Measurements from ENCODE around the gene AVPR1B. TPM values are rescaled to one million over a fixed set of nuclear protein-coding genes. Genes with fewer than 3 reads are reported as not detected.

The AVPR1B gene
- total RNA-seq, 2 experiments from 2014 or later = not detected

DNA sequence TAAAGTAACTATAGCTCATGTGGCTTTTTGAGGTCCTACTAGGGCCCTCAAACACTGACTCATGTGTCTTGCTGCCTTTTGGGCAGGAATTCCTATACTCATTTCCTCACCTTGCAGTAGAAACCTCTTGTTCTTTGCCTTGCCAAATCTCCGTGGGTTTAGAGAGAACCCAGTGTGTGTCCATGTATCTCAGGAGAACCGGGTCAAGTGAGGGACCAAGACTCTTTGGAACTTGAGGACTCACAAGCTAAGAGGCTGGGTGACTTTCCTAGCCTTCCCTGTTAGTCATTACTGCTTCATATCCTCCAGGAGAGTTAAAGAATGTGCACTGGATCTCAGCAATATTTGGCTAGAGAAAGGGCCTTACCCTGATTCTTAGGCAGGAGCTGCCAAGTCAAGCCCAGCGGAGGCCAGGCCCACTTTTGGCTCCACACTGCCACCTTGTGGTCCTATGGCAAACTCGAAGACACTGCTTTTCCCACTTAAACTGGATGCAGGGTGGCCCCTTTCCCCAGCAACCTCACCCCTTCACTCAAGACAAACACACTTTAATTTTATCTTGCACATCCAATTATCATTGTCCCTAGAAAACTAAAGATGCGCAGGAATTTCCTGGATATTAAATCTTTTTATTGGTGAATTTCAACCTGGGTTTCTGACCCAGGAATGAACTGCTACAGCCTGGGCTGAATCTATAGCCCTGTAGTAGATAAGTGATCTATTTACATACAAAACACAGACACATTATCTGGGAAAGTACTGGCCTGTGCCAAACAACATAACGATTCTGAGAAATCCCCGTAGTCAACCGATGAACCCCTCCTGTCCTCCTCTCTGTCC, 10.6 kb downstream of the AVPR1B start:
- H3K4me3 Mint-ChIP-seq = no peak overlapping the region
- H3K36me3 Mint-ChIP-seq (ENCODE audit: low read depth) = no peaks in the 10 kb centered on the region
- no peaks in the 10 kb centered on the region for H3K4me1 Mint-ChIP-seq (ENCODE audit: low read depth)
- no peak overlapping the region for H3K27ac Mint-ChIP-seq
- no peaks in the 10 kb centered on the region for H3K27me3 Mint-ChIP-seq
- TF ChIP-seq, protein P1, sequence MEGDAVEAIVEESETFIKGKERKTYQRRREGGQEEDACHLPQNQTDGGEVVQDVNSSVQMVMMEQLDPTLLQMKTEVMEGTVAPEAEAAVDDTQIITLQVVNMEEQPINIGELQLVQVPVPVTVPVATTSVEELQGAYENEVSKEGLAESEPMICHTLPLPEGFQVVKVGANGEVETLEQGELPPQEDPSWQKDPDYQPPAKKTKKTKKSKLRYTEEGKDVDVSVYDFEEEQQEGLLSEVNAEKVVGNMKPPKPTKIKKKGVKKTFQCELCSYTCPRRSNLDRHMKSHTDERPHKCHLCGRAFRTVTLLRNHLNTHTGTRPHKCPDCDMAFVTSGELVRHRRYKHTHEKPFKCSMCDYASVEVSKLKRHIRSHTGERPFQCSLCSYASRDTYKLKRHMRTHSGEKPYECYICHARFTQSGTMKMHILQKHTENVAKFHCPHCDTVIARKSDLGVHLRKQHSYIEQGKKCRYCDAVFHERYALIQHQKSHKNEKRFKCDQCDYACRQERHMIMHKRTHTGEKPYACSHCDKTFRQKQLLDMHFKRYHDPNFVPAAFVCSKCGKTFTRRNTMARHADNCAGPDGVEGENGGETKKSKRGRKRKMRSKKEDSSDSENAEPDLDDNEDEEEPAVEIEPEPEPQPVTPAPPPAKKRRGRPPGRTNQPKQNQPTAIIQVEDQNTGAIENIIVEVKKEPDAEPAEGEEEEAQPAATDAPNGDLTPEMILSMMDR (IDR thresholded peaks at IDR 0.05) = peak; percentile 85
- intact Hi-C loops (cut with micrococcal nuclease) = loop anchor here (5.0 kb wide), 2 partner anchors 124 to 189 kb away; no protein-coding TSS in a partner anchor
- peak; percentile 88 for DNase-seq
- peak; percentile 95 for ATAC-seq
- ChIA-PET POLR2A (interaction anchor here (0.6 to 1.8 kb wide), 2 partner anchors 76 to 149 kb away, joined by 3 to 6 read pairs; no protein-coding TSS in a partner anchor), CTCF (interaction anchor here (0.7 to 12.8 kb wide), 34 partner anchors 9 to 447 kb away, joined by 3 to 236 read pairs (median 6); partner anchors contain the start of gene CTSE)
- H3K9me3 Mint-ChIP-seq = no peaks in the 10 kb centered on the region

DNA sequence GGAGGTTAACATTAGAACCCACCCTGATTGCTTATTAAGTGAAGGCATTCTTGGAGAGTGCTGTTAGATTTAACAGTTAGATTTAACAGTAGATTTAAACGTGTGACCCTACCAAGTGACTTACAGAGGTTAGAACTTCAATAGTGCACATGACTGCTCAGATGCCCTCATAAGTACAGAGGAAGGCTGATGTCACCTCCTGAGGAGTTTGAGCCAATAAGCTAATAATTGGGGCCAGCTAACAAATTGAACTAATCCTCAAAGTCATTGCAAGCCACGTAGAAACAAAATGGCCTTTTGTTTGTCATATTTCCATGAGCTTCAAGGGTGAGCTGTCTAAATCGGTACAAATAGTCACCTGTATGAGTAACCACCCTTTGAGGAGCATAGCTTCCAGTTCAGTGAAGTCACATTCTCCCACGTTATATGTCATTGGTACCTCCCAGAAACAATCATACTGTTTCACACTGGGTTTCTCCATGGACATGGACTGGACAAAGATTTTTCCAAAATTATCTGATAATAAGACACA, 11.7 kb downstream of the AVPR1B start:
- Mint-ChIP-seq H3K4me1 (ENCODE audit: low read depth) (no peaks in the 10 kb centered on the region), H3K27ac (no peak overlapping the region), H3K4me3 (no peak overlapping the region), H3K27me3 (peaks cover 2% of the 10 kb centered on the region), H3K36me3 (ENCODE audit: low read depth) (no peaks in the 10 kb centered on the region), H3K9me3 (no peaks in the 10 kb centered on the region)
- ATAC-seq (no peak), DNase-seq (no peak)
- intact Hi-C loops (cut with micrococcal nuclease) = loop anchor here (2.0 to 5.0 kb wide), 3 partner anchors 75 to 188 kb away; no protein-coding TSS in a partner anchor
- TF ChIP-seq, protein P1 (IDR thresholded peaks at IDR 0.05) = no peak
- CTCF ChIA-PET = interaction anchor here (0.8 to 12.8 kb wide), 28 partner anchors 8 to 313 kb away, joined by 3 to 236 read pairs (median 6); no protein-coding TSS in a partner anchor
- POLR2A ChIA-PET = interaction anchor here (1.8 kb wide), 1 partner anchor 75 kb away, joined by 6 read pairs; no protein-coding TSS in a partner anchor

DNA sequence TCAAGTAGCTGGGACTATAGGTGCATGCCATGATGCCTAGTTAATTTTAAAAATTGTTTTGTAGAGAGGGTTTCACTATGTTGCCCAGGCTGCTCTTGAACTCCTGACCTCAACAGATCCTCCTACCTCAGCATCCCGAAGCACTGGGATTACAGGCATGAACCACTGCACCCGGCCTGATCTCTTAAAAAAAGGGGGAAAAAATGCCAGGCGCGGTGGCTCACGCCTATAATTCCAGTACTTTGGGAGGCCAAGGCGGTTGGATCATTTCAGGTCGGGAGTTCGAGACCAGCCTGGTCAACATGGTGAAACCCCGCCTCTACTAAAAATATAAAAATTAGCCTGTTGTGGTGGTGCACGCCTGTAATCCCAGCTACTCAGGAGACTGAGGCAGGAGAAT, 13.2 kb downstream of the AVPR1B start:
- peaks cover 2% of the 10 kb centered on the region for H3K27me3 Mint-ChIP-seq
- no peaks in the 10 kb centered on the region for H3K4me1 Mint-ChIP-seq (ENCODE audit: low read depth)
- no peak overlapping the region for H3K4me3 Mint-ChIP-seq
- POLR2A ChIA-PET = no interaction called here
- intact Hi-C loops (cut with micrococcal nuclease) = loop anchor here (2.0 kb wide), 1 partner anchor 73 kb away; no protein-coding TSS in a partner anchor
- no peak for ATAC-seq
- no peaks in the 10 kb centered on the region for H3K9me3 Mint-ChIP-seq
- no peak overlapping the region for H3K27ac Mint-ChIP-seq
- TF ChIP-seq, protein P1 (IDR thresholded peaks at IDR 0.05) = no peak
- CTCF ChIA-PET = interaction anchor here (0.9 to 12.8 kb wide), 5 partner anchors 14 to 119 kb away, joined by 3 to 236 read pairs (median 4); no protein-coding TSS in a partner anchor
- no peaks in the 10 kb centered on the region for H3K36me3 Mint-ChIP-seq (ENCODE audit: low read depth)
- DNase-seq = no peak

DNA sequence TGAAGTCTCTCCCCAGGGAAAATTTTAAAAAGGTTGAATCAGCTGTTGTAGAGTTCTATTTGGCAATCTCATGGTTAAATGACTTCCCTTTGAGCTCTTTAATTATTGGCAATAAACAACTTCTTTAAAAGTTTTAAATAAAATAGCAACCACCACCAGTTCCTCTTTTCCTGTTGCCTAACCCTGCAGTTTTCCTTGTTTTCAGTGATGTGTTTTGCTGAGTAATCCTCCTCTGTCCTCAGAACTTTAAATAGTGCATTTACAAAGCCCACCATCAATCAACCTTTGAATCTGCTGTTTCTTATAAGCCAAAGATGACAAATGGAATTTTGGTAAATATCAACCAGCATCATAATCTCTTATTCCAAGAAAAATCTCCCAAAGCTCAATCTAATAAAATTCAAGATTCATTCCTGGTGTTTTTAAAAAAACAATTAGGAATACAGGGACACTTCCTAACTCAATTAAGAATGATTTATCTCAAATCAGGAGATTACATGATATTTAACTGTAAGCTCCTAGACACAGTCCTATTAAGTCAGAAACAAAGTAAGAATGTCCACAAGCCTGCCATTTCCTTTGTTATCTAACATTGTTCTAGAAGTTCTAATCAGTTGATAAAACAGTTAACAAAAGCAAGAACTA, 14.8 kb downstream of the AVPR1B start:
- H3K9me3 Mint-ChIP-seq = no peaks in the 10 kb centered on the region
- H3K36me3 Mint-ChIP-seq (ENCODE audit: low read depth) = no peaks in the 10 kb centered on the region
- intact Hi-C loops (cut with micrococcal nuclease) = no loop called here
- TF ChIP-seq, protein P1 (IDR thresholded peaks at IDR 0.05) = no peak
- ChIA-PET POLR2A (no interaction called here), CTCF (interaction anchor here (1.1 to 12.8 kb wide), 7 partner anchors 10 to 184 kb away, joined by 3 to 236 read pairs (median 6); no protein-coding TSS in a partner anchor)
- ATAC-seq (no peak), DNase-seq (no peak)
- H3K27me3 Mint-ChIP-seq = peaks cover 8% of the 10 kb centered on the region
- no peak overlapping the region for H3K4me3 Mint-ChIP-seq
- no peaks in the 10 kb centered on the region for H3K4me1 Mint-ChIP-seq (ENCODE audit: low read depth)
- H3K27ac Mint-ChIP-seq = no peak overlapping the region
